Gastroesophageal sphincter (tissue), 3 donors: ENCODE results near the gene GPATCH8.

Experiments
- CTCF ChIP-seq, 4 experiments: fragments of 200-600 bp in 2 of 4; fragments of 450-650 bp in 2 of 4; sonication (generic) in 1 of 4; IDR thresholded peaks; one replicate each; pipeline ENCODE4 v1.5.1; 2017 to 2019; ENCODE audit warnings: antibody characterized with exemption in 4 of 4, mild to moderate bottlenecking in 2 of 4, moderate library complexity in 2 of 4
- EP300 ChIP-seq: sonication (generic); formaldehyde crosslinking; IDR thresholded peaks from one replicate; pipeline ENCODE4 v1.6.1; 2017; ENCODE audit warnings: antibody characterized with exemption, mild to moderate bottlenecking
- POLR2A ChIP-seq, 2 donors: fragments of 450-650 bp; IDR thresholded peaks; one replicate each; pipeline ENCODE4 v1.6.1; 2017; ENCODE audit warnings: antibody characterized with exemption in 2 of 2, mild to moderate bottlenecking in 2 of 2, moderate library complexity in 1 of 2
- POLR2AphosphoS5 ChIP-seq: sonication (generic); formaldehyde crosslinking; IDR thresholded peaks from one replicate; pipeline ENCODE4 v1.6.1; 2017; ENCODE audit warnings: antibody characterized with exemption

DNA sequence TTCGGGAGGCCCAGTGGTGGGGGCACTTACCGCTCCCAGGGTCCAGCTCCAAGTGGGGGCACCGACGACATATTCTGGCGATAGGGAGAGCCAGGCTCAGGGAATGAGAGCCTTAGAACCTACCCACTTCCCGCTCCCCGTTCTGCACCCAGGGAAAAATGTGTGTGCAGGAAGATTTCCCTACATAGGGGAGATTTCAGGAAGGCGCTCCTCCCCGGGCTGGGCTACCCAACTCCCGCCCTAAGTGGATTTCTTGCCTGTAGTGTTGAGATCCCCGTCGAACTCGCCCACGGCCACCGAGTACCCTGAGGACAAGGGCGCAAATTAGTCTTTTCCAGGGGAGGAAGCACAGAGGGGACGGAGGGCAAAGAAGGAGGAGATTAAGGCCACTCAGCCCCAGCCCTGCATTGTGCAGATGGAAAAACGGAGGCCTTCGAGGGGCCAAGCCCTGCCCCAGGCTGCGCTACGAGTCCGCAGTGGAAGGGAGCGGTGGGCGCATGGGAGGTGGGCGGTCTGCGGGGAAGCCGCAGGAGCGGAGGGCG, 118.9 kb downstream of the GPATCH8 start:
- no peak for TF ChIP-seq EP300
- TF ChIP-seq CTCF (IDR thresholded peaks at IDR 0.05): no peak
- no peak for TF ChIP-seq POLR2A (IDR thresholded peaks at IDR 0.05)
- TF ChIP-seq POLR2AphosphoS5: no peak
